Measurements from ENCODE around the gene KSR2. TPM values are rescaled to one million over a fixed set of nuclear protein-coding genes. Genes with fewer than 3 reads are reported as not detected.

KSR2 gene
- total and polyA plus RNA-seq, 10 of the 15 experiments (the other 5 are each of a cell fraction or from before 2014, with no cell fraction given): under 0.01 to 1.5 (median 0.01) TPM; not detected in 3

- POLR2A ChIA-PET: no interaction called here
- DNase-seq (ENCODE audit: low read depth, low spot score): no peak
- Histone ChIP-seq H3K4me1 (ENCODE audit: control insufficient read depth, insufficient read depth, low read length) (no peaks in the 10 kb centered on the region), H4K20me1 (ENCODE audit: control insufficient read depth, insufficient read depth) (no peaks in the 10 kb centered on the region), H3K4me2 (ENCODE audit: control insufficient read depth, insufficient read depth) (no peak overlapping the region), H2AFZ (ENCODE audit: control insufficient read depth, low read depth, low read length) (no peak overlapping the region), H3K79me2 (ENCODE audit: control insufficient read depth, insufficient read depth, low read length) (no peaks in the 10 kb centered on the region), H3K27me3 (replicated peaks in 1 of 2; ENCODE audit: control insufficient read depth in 2 of 2, insufficient read depth in 2 of 2, low read length in 1 of 2) (no peaks in the 10 kb centered on the region; a peak in 1 of 4 replicates), H3K9me3 (replicated peaks; ENCODE audit: control insufficient read depth, insufficient read depth, low read length) (no peaks in the 10 kb centered on the region), H3K27ac (ENCODE audit: control insufficient read depth, insufficient read depth) (no peak overlapping the region), H3K36me3 (ENCODE audit: control insufficient read depth in 2 of 2, insufficient read depth in 2 of 2, low read length in 1 of 2) (no peaks in the 10 kb centered on the region), H3K9ac (ENCODE audit: control insufficient read depth, insufficient read depth, low read length) (no peak overlapping the region), H3K4me3 (no peak overlapping the region)
- no peak for FAIRE-seq
- no TSS peak for BruUV-seq (replicated peaks)
- no peak for ATAC-seq
- SMC1A ChIA-PET (ENCODE audit: uncharacterized antibody, unreplicated experiment): no interaction called here
- RAD21 ChIA-PET (ENCODE audit: unreplicated experiment): no interaction called here
- in situ Hi-C loops (cut with MboI): no loop called here
- CTCF ChIA-PET: no interaction called here
- intact Hi-C loops (cut with micrococcal nuclease; ENCODE audit: unreplicated experiment): no loop called here
- no peak for TF ChIP-seq HDGF (IDR thresholded peaks at IDR 0.05)
- TF ChIP-seq STAT1 (conservative IDR thresholded peaks at IDR 0.05): no peak
- TF ChIP-seq ZBTB11 (CRISPR knock-in tag; IDR thresholded peaks at IDR 0.05): no peak
- no peak for TF ChIP-seq POU2F2 (IDR thresholded peaks at IDR 0.05; ENCODE audit: borderline replicate concordance, low read depth, low read length)
- no peak for TF ChIP-seq CEBPB (IDR thresholded peaks at IDR 0.05; ENCODE audit: borderline replicate concordance in 1 of 2, low read depth in 2 of 2, low read length in 2 of 2)
- TF ChIP-seq, protein P1, sequence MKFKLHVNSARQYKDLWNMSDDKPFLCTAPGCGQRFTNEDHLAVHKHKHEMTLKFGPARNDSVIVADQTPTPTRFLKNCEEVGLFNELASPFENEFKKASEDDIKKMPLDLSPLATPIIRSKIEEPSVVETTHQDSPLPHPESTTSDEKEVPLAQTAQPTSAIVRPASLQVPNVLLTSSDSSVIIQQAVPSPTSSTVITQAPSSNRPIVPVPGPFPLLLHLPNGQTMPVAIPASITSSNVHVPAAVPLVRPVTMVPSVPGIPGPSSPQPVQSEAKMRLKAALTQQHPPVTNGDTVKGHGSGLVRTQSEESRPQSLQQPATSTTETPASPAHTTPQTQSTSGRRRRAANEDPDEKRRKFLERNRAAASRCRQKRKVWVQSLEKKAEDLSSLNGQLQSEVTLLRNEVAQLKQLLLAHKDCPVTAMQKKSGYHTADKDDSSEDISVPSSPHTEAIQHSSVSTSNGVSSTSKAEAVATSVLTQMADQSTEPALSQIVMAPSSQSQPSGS (IDR thresholded peaks at IDR 0.05; ENCODE audit: low read length): no peak
- TF ChIP-seq NR2F1 (conservative IDR thresholded peaks at IDR 0.05): no peak
- TF ChIP-seq NFYA (IDR thresholded peaks at IDR 0.05; ENCODE audit: borderline replicate concordance, low read depth, low read length): no peak
- TF ChIP-seq, protein P2, sequence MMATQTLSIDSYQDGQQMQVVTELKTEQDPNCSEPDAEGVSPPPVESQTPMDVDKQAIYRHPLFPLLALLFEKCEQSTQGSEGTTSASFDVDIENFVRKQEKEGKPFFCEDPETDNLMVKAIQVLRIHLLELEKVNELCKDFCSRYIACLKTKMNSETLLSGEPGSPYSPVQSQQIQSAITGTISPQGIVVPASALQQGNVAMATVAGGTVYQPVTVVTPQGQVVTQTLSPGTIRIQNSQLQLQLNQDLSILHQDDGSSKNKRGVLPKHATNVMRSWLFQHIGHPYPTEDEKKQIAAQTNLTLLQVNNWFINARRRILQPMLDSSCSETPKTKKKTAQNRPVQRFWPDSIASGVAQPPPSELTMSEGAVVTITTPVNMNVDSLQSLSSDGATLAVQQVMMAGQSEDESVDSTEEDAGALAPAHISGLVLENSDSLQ (IDR thresholded peaks at IDR 0.05): no peak
- TF ChIP-seq ATF7 (IDR thresholded peaks at IDR 0.05; ENCODE audit: low read depth): no peak
- TF ChIP-seq, protein P3, sequence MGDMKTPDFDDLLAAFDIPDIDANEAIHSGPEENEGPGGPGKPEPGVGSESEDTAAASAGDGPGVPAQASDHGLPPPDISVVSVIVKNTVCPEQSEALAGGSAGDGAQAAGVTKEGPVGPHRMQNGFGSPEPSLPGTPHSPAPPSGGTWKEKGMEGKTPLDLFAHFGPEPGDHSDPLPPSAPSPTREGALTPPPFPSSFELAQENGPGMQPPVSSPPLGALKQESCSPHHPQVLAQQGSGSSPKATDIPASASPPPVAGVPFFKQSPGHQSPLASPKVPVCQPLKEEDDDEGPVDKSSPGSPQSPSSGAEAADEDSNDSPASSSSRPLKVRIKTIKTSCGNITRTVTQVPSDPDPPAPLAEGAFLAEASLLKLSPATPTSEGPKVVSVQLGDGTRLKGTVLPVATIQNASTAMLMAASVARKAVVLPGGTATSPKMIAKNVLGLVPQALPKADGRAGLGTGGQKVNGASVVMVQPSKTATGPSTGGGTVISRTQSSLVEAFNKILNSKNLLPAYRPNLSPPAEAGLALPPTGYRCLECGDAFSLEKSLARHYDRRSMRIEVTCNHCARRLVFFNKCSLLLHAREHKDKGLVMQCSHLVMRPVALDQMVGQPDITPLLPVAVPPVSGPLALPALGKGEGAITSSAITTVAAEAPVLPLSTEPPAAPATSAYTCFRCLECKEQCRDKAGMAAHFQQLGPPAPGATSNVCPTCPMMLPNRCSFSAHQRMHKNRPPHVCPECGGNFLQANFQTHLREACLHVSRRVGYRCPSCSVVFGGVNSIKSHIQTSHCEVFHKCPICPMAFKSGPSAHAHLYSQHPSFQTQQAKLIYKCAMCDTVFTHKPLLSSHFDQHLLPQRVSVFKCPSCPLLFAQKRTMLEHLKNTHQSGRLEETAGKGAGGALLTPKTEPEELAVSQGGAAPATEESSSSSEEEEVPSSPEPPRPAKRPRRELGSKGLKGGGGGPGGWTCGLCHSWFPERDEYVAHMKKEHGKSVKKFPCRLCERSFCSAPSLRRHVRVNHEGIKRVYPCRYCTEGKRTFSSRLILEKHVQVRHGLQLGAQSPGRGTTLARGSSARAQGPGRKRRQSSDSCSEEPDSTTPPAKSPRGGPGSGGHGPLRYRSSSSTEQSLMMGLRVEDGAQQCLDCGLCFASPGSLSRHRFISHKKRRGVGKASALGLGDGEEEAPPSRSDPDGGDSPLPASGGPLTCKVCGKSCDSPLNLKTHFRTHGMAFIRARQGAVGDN (IDR thresholded peaks at IDR 0.05): no peak
- no peak for TF ChIP-seq ETV6 (conservative IDR thresholded peaks at IDR 0.05 in 1 of 2, IDR thresholded peaks at IDR 0.05 in 1 of 2; ENCODE audit: borderline replicate concordance in 1 of 2, low read depth in 1 of 2)
Observed at GRCh38 chr12:117622087-117622486, 346.7 kb downstream of the KSR2 start.

All from GM12878 (cell line).